Urinary bladder (tissue), 4 donors: ENCODE results near the gene TEX53. TPM values are rescaled to one million over a fixed set of nuclear protein-coding genes. Genes with fewer than 3 reads are reported as not detected.

Experiments
- DNase-seq: peaks from one replicate; pipeline ENCODE4 v3.0.0-alpha.2; 2015; ENCODE audit errors: extremely low spot score
- H3K27ac ChIP-seq: one replicate; pipeline ENCODE4 v1.5.1; 2013; ENCODE audit warnings: low read depth, mild to moderate bottlenecking, moderate library complexity
- H3K36me3 ChIP-seq: one replicate; pipeline ENCODE4 v1.6.1; 2013; ENCODE audit warnings: mild to moderate bottlenecking, moderate library complexity; ENCODE audit not compliant: insufficient read depth
- H3K4me1 ChIP-seq: one replicate; pipeline ENCODE4 v1.6.1; 2013; ENCODE audit warnings: mild to moderate bottlenecking, moderate library complexity; ENCODE audit not compliant: insufficient read depth
- H3K4me3 ChIP-seq: one replicate; pipeline ENCODE4 v1.5.1; 2013; ENCODE audit warnings: low read depth, low read length
- WGBS: extraction: QIAGEN DNeasy Blood & Tissue Kit; methylation state at CpG from one replicate; pipeline ENCODE4 v1.1.7; 2013; 5-methylcytosine and 5-hydroxymethylcytosine counted together
- polyA plus RNA-seq: library from polyadenylated mRNA; stranded (reverse); fragments of 200-250 nt; gene quantifications from one replicate; pipeline ENCODE4 v1.2.3, GENCODE V29; 2013
- total RNA-seq: library from RNA; depleted of rRNA; stranded (reverse); fragments of >200 nt; gene quantifications from one replicate; pipeline ENCODE4 v1.2.3, GENCODE V29; 2014
- donor health status: healthy with polysubstance abuse.
- donor health status: healthy.

The TEX53 gene
- not detected for total RNA-seq
- not detected for polyA plus RNA-seq

GRCh38 chr9:114657705-114658104 is at the start of gene TEX53:
TEX53 (minus strand) TSS chr9:114657805; CDS start chr9:114657774, 31 bp downstream.
- 98% methylated on average over 6 of the region's 6 CpGs for WGBS
- H3K36me3 ChIP-seq, result no peaks in the 10 kb centered on the region
- DNase-seq, result no peak
- H3K27ac ChIP-seq, result no peak within 1 kb of the TSS
- no peaks in the 10 kb centered on the region for H3K4me1 ChIP-seq
- H3K4me3 ChIP-seq, result no peak within 1 kb of the TSS

- WGBS, result 91% methylated on average over 2 of the region's 2 CpGs
- no peaks in the 10 kb centered on the region for H3K4me1 ChIP-seq
- no peak overlapping the region for H3K4me3 ChIP-seq
- no peak overlapping the region for H3K27ac ChIP-seq
- no peaks in the 10 kb centered on the region for H3K36me3 ChIP-seq
- DNase-seq, result no peak
These were observed 49.1 kb upstream of the TEX53 start for GRCh38 chr9:114706711-114707110.

GRCh38 chr9:114701988-114702387 is 44.4 kb upstream of the TEX53 start:
- DNase-seq, result no peak
- Histone ChIP-seq H3K4me3 (no peak overlapping the region), H3K36me3 (no peaks in the 10 kb centered on the region), H3K4me1 (no peaks in the 10 kb centered on the region), H3K27ac (no peak overlapping the region)

GRCh38 chr9:114697951-114698351 is 40.3 kb upstream of the TEX53 start:
- DNase-seq, result no peak
- WGBS, result 95% methylated on average over 4 of the region's 4 CpGs
- H3K4me1 ChIP-seq, result no peaks in the 10 kb centered on the region

GRCh38 chr9:114696814-114697544 is 39.4 kb upstream of the TEX53 start:
- no peak overlapping the region for H3K27ac ChIP-seq
- no peak overlapping the region for H3K4me3 ChIP-seq
- WGBS, result 82% methylated on average over 7 of the region's 7 CpGs
- no peaks in the 10 kb centered on the region for H3K4me1 ChIP-seq
- DNase-seq, result no peak
- no peaks in the 10 kb centered on the region for H3K36me3 ChIP-seq

More at GRCh38 chr9:114697951-114698351, 40.3 kb upstream of the TEX53 start:
- no peak overlapping the region for H3K4me3 ChIP-seq
- no peak overlapping the region for H3K27ac ChIP-seq
- no peaks in the 10 kb centered on the region for H3K36me3 ChIP-seq

- Histone ChIP-seq H3K36me3 (no peaks in the 10 kb centered on the region), H3K4me3 (no peak overlapping the region), H3K27ac (no peak overlapping the region), H3K4me1 (no peaks in the 10 kb centered on the region)
- 88% methylated on average over 2 of the region's 2 CpGs for WGBS
- DNase-seq, result no peak
These were observed 38.3 kb upstream of the TEX53 start for GRCh38 chr9:114695948-114696347.

GRCh38 chr9:114694719-114695269 is 37.2 kb upstream of the TEX53 start:
- no peak overlapping the region for H3K4me3 ChIP-seq
- 87% methylated on average over 6 of the region's 6 CpGs for WGBS
- H3K27ac ChIP-seq, result no peak overlapping the region
- no peaks in the 10 kb centered on the region for H3K4me1 ChIP-seq
- H3K36me3 ChIP-seq, result no peaks in the 10 kb centered on the region
- DNase-seq, result no peak

GRCh38 chr9:114694146-114694545 is 36.5 kb upstream of the TEX53 start:
- WGBS, result 71% methylated on average over 2 of the region's 2 CpGs
- H3K27ac ChIP-seq, result no peak overlapping the region

GRCh38 chr9:114693248-114693855 is 35.7 kb upstream of the TEX53 start:
- Histone ChIP-seq H3K4me3 (no peak overlapping the region), H3K4me1 (no peaks in the 10 kb centered on the region), H3K36me3 (no peaks in the 10 kb centered on the region), H3K27ac (no peak overlapping the region)
- WGBS, result 60% methylated on average over 2 of the region's 2 CpGs
- peak; percentile 29 for DNase-seq

More at GRCh38 chr9:114694146-114694545, 36.5 kb upstream of the TEX53 start:
- Histone ChIP-seq H3K4me1 (no peaks in the 10 kb centered on the region), H3K4me3 (no peak overlapping the region), H3K36me3 (no peaks in the 10 kb centered on the region)
- no peak for DNase-seq

GRCh38 chr9:114691956-114692295 is 34.3 kb upstream of the TEX53 start:
- Histone ChIP-seq H3K27ac (no peak overlapping the region), H3K36me3 (no peaks in the 10 kb centered on the region), H3K4me1 (no peaks in the 10 kb centered on the region), H3K4me3 (no peak overlapping the region)
- no peak for DNase-seq

- no peaks in the 10 kb centered on the region for H3K36me3 ChIP-seq
- no peak overlapping the region for H3K4me3 ChIP-seq
- 81% methylated on average over 11 of the region's 11 CpGs for WGBS
- no peak overlapping the region for H3K27ac ChIP-seq
- H3K4me1 ChIP-seq, result no peaks in the 10 kb centered on the region
- no peak for DNase-seq
These were observed 33.7 kb upstream of the TEX53 start for GRCh38 chr9:114691046-114691955.

GRCh38 chr9:114690308-114690707 is 32.7 kb upstream of the TEX53 start:
- Histone ChIP-seq H3K36me3 (no peaks in the 10 kb centered on the region), H3K4me3 (no peak overlapping the region), H3K4me1 (no peaks in the 10 kb centered on the region), H3K27ac (no peak overlapping the region)
- 95% methylated on average over 4 of the region's 4 CpGs for whole genome bisulfite sequencing
- DNase-seq, result no peak

- Histone ChIP-seq H3K27ac (no peak overlapping the region), H3K36me3 (no peaks in the 10 kb centered on the region), H3K4me3 (no peak overlapping the region), H3K4me1 (no peaks in the 10 kb centered on the region)
- no peak for DNase-seq
- WGBS, result 92% methylated on average over 7 of the region's 7 CpGs
These were observed 32.2 kb upstream of the TEX53 start for GRCh38 chr9:114689813-114690212.
